ENCODE results near the gene M1AP. TPM values are rescaled to one million over a fixed set of nuclear protein-coding genes. Genes with fewer than 3 reads are reported as not detected.

Gene M1AP
- total RNA-seq (1 to 10 TPM in 1 of 4 donors, under 1 TPM in 2, not detected in 1; 0.14 to 1.1 (median 0.47) TPM), polyA plus RNA-seq (0.07 TPM)
- long read RNA-seq, donor 1, result 0 reads
- long read RNA-seq, donor 2, result 0 reads
- long read RNA-seq, donor 3, result 0 reads
- long read RNA-seq, donor 4, result 0 reads

- no peaks in the 10 kb centered on the region for H3K4me1 ChIP-seq (ENCODE audit: control insufficient read depth, insufficient read depth, low read length)
- H3K27ac ChIP-seq (ENCODE audit: low read length), result no peak within 1 kb of the TSS
- H3K27me3 ChIP-seq (ENCODE audit: control insufficient read depth, insufficient read depth), result no peaks in the 10 kb centered on the region
- intact Hi-C loops (cut with DNase I), result no loop called here
- no peak within 1 kb of the TSS for H3K4me3 ChIP-seq (ENCODE audit: low read length)
- peak; percentile 59 to 69 for ATAC-seq
- no peaks in the 10 kb centered on the region for H3K9me3 ChIP-seq (ENCODE audit: control insufficient read depth, low read length)
- peak in 1 of 3 donors; percentile 64 for DNase-seq
- WGBS, result 11% methylated on average over 45 of the region's 45 CpGs
Observed at GRCh38 chr2:74648009-74648443, at the start of gene M1AP. M1AP (minus strand) TSS chr2:74648330; CDS start chr2:74640275, 8,055 bp downstream.

- DNase-seq, result no peak
- H3K4me3 ChIP-seq (ENCODE audit: low read length), result no peak overlapping the region
- no peak for ATAC-seq
- intact Hi-C loops (cut with DNase I), result no loop called here
- H3K27me3 ChIP-seq (ENCODE audit: control insufficient read depth, insufficient read depth), result no peaks in the 10 kb centered on the region
- no peaks in the 10 kb centered on the region for H3K4me1 ChIP-seq (ENCODE audit: control insufficient read depth, insufficient read depth, low read length)
- no peaks in the 10 kb centered on the region for H3K9me3 ChIP-seq (ENCODE audit: control insufficient read depth, low read length)
- WGBS, result 75% methylated on average over 2 of the region's 2 CpGs
- no peak overlapping the region for H3K27ac ChIP-seq (ENCODE audit: low read length)
Observed at GRCh38 chr2:74696829-74697228, 48.7 kb upstream of the M1AP start.

GRCh38 chr2:74695663-74696062 is 47.5 kb upstream of the M1AP start:
- no peak for ATAC-seq
- Histone ChIP-seq H3K27ac (ENCODE audit: low read length) (no peak overlapping the region), H3K9me3 (ENCODE audit: control insufficient read depth, low read length) (no peaks in the 10 kb centered on the region), H3K4me1 (ENCODE audit: control insufficient read depth, insufficient read depth, low read length) (no peaks in the 10 kb centered on the region), H3K4me3 (ENCODE audit: low read length) (no peak overlapping the region), H3K27me3 (ENCODE audit: control insufficient read depth, insufficient read depth) (no peaks in the 10 kb centered on the region)
- DNase-seq, result no peak
- intact Hi-C loops (cut with DNase I), result no loop called here
- 54% methylated on average over 4 of the region's 4 CpGs for WGBS

- intact Hi-C loops (cut with DNase I), result loop anchor here in 2 of 4 donors (5.0 kb wide), 1 partner anchor 183 kb away; no protein-coding TSS in a partner anchor
- WGBS, result 59% methylated on average over 3 of the region's 3 CpGs
- Histone ChIP-seq H3K4me3 (ENCODE audit: low read length) (no peak overlapping the region), H3K4me1 (ENCODE audit: control insufficient read depth, insufficient read depth, low read length) (no peaks in the 10 kb centered on the region), H3K9me3 (ENCODE audit: control insufficient read depth, low read length) (no peaks in the 10 kb centered on the region), H3K27ac (ENCODE audit: low read length) (no peak overlapping the region), H3K27me3 (ENCODE audit: control insufficient read depth, insufficient read depth) (no peaks in the 10 kb centered on the region)
- no peak for DNase-seq
- ATAC-seq, result peak in 1 of 2 donors; percentile 50
Observed at GRCh38 chr2:74694281-74694680, 46.2 kb upstream of the M1AP start.

- Histone ChIP-seq H3K4me1 (ENCODE audit: control insufficient read depth, insufficient read depth, low read length) (no peaks in the 10 kb centered on the region), H3K9me3 (ENCODE audit: control insufficient read depth, low read length) (no peaks in the 10 kb centered on the region), H3K4me3 (ENCODE audit: low read length) (no peak overlapping the region), H3K27me3 (ENCODE audit: control insufficient read depth, insufficient read depth) (no peaks in the 10 kb centered on the region), H3K27ac (ENCODE audit: low read length) (no peak overlapping the region)
- DNase-seq (no peak), ATAC-seq (no peak)
- 70% methylated on average over 1 of the region's 1 CpG for WGBS
- intact Hi-C loops (cut with DNase I), result loop anchor here in 2 of 4 donors (5.0 kb wide), 1 partner anchor 184 kb away; no protein-coding TSS in a partner anchor
Observed at GRCh38 chr2:74693668-74694067, 45.5 kb upstream of the M1AP start.

- no peak overlapping the region for H3K4me3 ChIP-seq (ENCODE audit: low read length)
- DNase-seq (no peak), ATAC-seq (no peak)
- no peaks in the 10 kb centered on the region for H3K9me3 ChIP-seq (ENCODE audit: control insufficient read depth, low read length)
- H3K27me3 ChIP-seq (ENCODE audit: control insufficient read depth, insufficient read depth), result no peaks in the 10 kb centered on the region
- intact Hi-C loops (cut with DNase I), result loop anchor here in 2 of 4 donors (5.0 kb wide), 1 partner anchor 184 kb away; no protein-coding TSS in a partner anchor
- no peak overlapping the region for H3K27ac ChIP-seq (ENCODE audit: low read length)
- no peaks in the 10 kb centered on the region for H3K4me1 ChIP-seq (ENCODE audit: control insufficient read depth, insufficient read depth, low read length)
Observed at GRCh38 chr2:74693213-74693612, 45.1 kb upstream of the M1AP start.

- intact Hi-C loops (cut with DNase I), result loop anchor here in 2 of 4 donors (5.0 kb wide), 1 partner anchor 185 kb away; no protein-coding TSS in a partner anchor
- DNase-seq (no peak), ATAC-seq (peak in 1 of 2 donors; percentile 39)
- Histone ChIP-seq H3K4me3 (ENCODE audit: low read length) (no peak overlapping the region), H3K27ac (ENCODE audit: low read length) (no peak overlapping the region), H3K27me3 (ENCODE audit: control insufficient read depth, insufficient read depth) (no peaks in the 10 kb centered on the region), H3K4me1 (ENCODE audit: control insufficient read depth, insufficient read depth, low read length) (no peaks in the 10 kb centered on the region), H3K9me3 (ENCODE audit: control insufficient read depth, low read length) (no peaks in the 10 kb centered on the region)
- WGBS, result 77% methylated on average over 5 of the region's 5 CpGs
Observed at GRCh38 chr2:74691929-74692328, 43.8 kb upstream of the M1AP start.

GRCh38 chr2:74690571-74690970 is 42.4 kb upstream of the M1AP start:
- Histone ChIP-seq H3K27ac (ENCODE audit: low read length) (no peak overlapping the region), H3K9me3 (ENCODE audit: control insufficient read depth, low read length) (no peaks in the 10 kb centered on the region), H3K4me3 (ENCODE audit: low read length) (no peak overlapping the region), H3K4me1 (ENCODE audit: control insufficient read depth, insufficient read depth, low read length) (no peaks in the 10 kb centered on the region), H3K27me3 (ENCODE audit: control insufficient read depth, insufficient read depth) (no peaks in the 10 kb centered on the region)
- intact Hi-C loops (cut with DNase I), result loop anchor here in 2 of 4 donors (5.0 kb wide), 1 partner anchor 187 kb away; no protein-coding TSS in a partner anchor
- 11% methylated on average over 4 of the region's 4 CpGs for WGBS
- DNase-seq (no peak), ATAC-seq (peak; percentile 82 to 83)

GRCh38 chr2:74689671-74690070 is 41.5 kb upstream of the M1AP start:
- 69% methylated on average over 3 of the region's 3 CpGs for WGBS
- ATAC-seq, result no peak
- intact Hi-C loops (cut with DNase I), result loop anchor here in 2 of 4 donors (5.0 kb wide), 1 partner anchor 188 kb away; no protein-coding TSS in a partner anchor
- no peak for DNase-seq
- no peak overlapping the region for H3K27ac ChIP-seq (ENCODE audit: low read length)
- no peaks in the 10 kb centered on the region for H3K4me1 ChIP-seq (ENCODE audit: control insufficient read depth, insufficient read depth, low read length)
- H3K4me3 ChIP-seq (ENCODE audit: low read length), result no peak overlapping the region
- H3K27me3 ChIP-seq (ENCODE audit: control insufficient read depth, insufficient read depth), result no peaks in the 10 kb centered on the region
- no peaks in the 10 kb centered on the region for H3K9me3 ChIP-seq (ENCODE audit: control insufficient read depth, low read length)

GRCh38 chr2:74688881-74689280 is 40.8 kb upstream of the M1AP start:
- Histone ChIP-seq H3K27ac (ENCODE audit: low read length) (no peak overlapping the region), H3K27me3 (ENCODE audit: control insufficient read depth, insufficient read depth) (no peaks in the 10 kb centered on the region), H3K9me3 (ENCODE audit: control insufficient read depth, low read length) (no peaks in the 10 kb centered on the region), H3K4me1 (ENCODE audit: control insufficient read depth, insufficient read depth, low read length) (no peaks in the 10 kb centered on the region), H3K4me3 (ENCODE audit: low read length) (no peak overlapping the region)
- WGBS, result 92% methylated on average over 1 of the region's 1 CpG
- ATAC-seq (no peak), DNase-seq (no peak)
- intact Hi-C loops (cut with DNase I), result no loop called here

GRCh38 chr2:74685408-74685807 is 37.3 kb upstream of the M1AP start:
- Histone ChIP-seq H3K4me1 (ENCODE audit: control insufficient read depth, insufficient read depth, low read length) (no peaks in the 10 kb centered on the region), H3K27ac (ENCODE audit: low read length) (no peak overlapping the region), H3K9me3 (ENCODE audit: control insufficient read depth, low read length) (no peaks in the 10 kb centered on the region), H3K27me3 (ENCODE audit: control insufficient read depth, insufficient read depth) (no peaks in the 10 kb centered on the region), H3K4me3 (ENCODE audit: low read length) (no peak overlapping the region)
- ATAC-seq (no peak), DNase-seq (no peak)
- 89% methylated on average over 3 of the region's 3 CpGs for WGBS
- intact Hi-C loops (cut with DNase I), result no loop called here

- H3K4me3 ChIP-seq (ENCODE audit: low read length), result no peak overlapping the region
- no peak overlapping the region for H3K27ac ChIP-seq (ENCODE audit: low read length)
- H3K4me1 ChIP-seq (ENCODE audit: control insufficient read depth, insufficient read depth, low read length), result no peaks in the 10 kb centered on the region
- H3K9me3 ChIP-seq (ENCODE audit: control insufficient read depth, low read length), result no peaks in the 10 kb centered on the region
- DNase-seq (no peak), ATAC-seq (no peak)
- no peaks in the 10 kb centered on the region for H3K27me3 ChIP-seq (ENCODE audit: control insufficient read depth, insufficient read depth)
- intact Hi-C loops (cut with DNase I), result no loop called here
Observed at GRCh38 chr2:74682501-74682900, 34.4 kb upstream of the M1AP start.
